WI38 (cell line): Measurements from ENCODE around the gene ZNF804B.

Source experiments
- H3K4me3 ChIP-seq: 2 replicates; pipeline ENCODE4 v1.5.1; 2011; ENCODE audit warnings: low read depth, mild to moderate bottlenecking, control low read depth, low read length
- CTCF ChIP-seq: IDR thresholded peaks from 2 replicates; pipeline ENCODE4 v1.5.1; 2012; ENCODE audit warnings: low read depth, mild to moderate bottlenecking, control low read depth, low read length

The ZNF804B gene

GRCh38 chr7:88759230-88760135 is at the start of gene ZNF804B:
ZNF804B (plus strand) TSS chr7:88759700; CDS start chr7:88759977, 277 bp downstream.
- no peak for TF ChIP-seq CTCF
- H3K4me3 ChIP-seq = no peak within 1 kb of the TSS

GRCh38 chr7:88735920-88736319 is 23.6 kb upstream of the ZNF804B start:
- H3K4me3 ChIP-seq = no peak overlapping the region
- no peak for TF ChIP-seq CTCF

GRCh38 chr7:88737632-88738031 is 21.9 kb upstream of the ZNF804B start:
- TF ChIP-seq CTCF = no peak

GRCh38 chr7:88746126-88746525 is 13.4 kb upstream of the ZNF804B start:
- TF ChIP-seq CTCF = no peak
- H3K4me3 ChIP-seq = no peak overlapping the region

More at GRCh38 chr7:88737632-88738031, 21.9 kb upstream of the ZNF804B start:
- no peak overlapping the region for H3K4me3 ChIP-seq

- TF ChIP-seq CTCF = no peak
Measured at GRCh38 chr7:88756802-88757201, 2.7 kb upstream of the ZNF804B start.

GRCh38 chr7:88757371-88757770 is 2.1 kb upstream of the ZNF804B start:
- H3K4me3 ChIP-seq = no peak overlapping the region
- TF ChIP-seq CTCF = no peak

More at GRCh38 chr7:88756802-88757201, 2.7 kb upstream of the ZNF804B start:
- no peak overlapping the region for H3K4me3 ChIP-seq
